ENCODE measurements around the gene MELTF. TPM values are rescaled to one million over a fixed set of nuclear protein-coding genes. Genes with fewer than 3 reads are reported as not detected.

Gene MELTF
- total and polyA plus RNA-seq, 7 experiments from 2014 or later = 0.09 to 7.6 (median 1.8) TPM; not detected in 1

DNA sequence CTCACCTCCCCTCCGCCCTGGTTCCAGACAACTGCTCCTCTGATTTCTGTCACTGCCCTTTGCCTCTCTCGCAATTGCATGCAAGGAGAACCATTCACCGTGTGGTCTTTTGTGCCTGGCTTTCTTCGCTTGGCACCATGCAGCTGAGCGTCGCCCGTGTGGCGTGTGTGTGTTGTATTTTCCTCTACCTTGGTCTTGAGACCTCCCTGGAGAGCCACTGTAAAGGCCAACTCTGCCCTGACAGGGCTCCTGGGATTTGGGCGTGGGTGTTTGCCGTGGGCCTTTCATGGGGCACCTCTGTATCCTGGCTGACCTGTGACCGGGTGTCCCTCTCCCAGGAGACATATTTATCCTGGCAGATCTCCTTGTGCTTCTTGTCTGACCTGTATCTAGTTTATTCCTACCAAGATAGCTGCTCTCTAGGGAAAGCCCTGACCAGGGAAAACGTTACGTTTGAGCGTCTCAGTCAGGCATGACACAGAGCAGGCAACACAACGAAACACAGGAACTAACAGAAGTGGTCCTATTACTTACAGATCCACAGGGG is 59.0 kb downstream of the MELTF start:
- H3K27ac ChIP-seq (ENCODE audit: low read depth, low read length) = no peak overlapping the region
- Mint-ChIP-seq H3K9me3 (no peaks in the 10 kb centered on the region), H3K27me3 (peaks cover 0 to 12% (median 4%) of the 10 kb centered on the region in 5 donors), H3K4me1 (peaks cover 0 to 14% (median 6%) of the 10 kb centered on the region in 7 donors), H3K36me3 (peaks cover 0 to 11% (median 0%) of the 10 kb centered on the region in 5 donors), H3K27ac (peak overlapping the region in 3 of 9 donors; percentile 32 to 53 (median 44)), H3K4me3 (peak overlapping the region; percentile 63 to 88 (median 82))
- POLR2A ChIA-PET = interaction anchor here (1.7 kb wide), 1 partner anchor 28 kb away, joined by 9 read pairs; the partner anchor contains the start of gene NCBP2
- H3K27me3 ChIP-seq (ENCODE audit: control insufficient read depth in 2 of 2, insufficient read depth in 2 of 2, low read length in 2 of 2) = no peaks in the 10 kb centered on the region
- H3K4me3 ChIP-seq (ENCODE audit: low read length) = no peak overlapping the region
- no peaks in the 10 kb centered on the region for H3K4me1 ChIP-seq (ENCODE audit: control insufficient read depth in 2 of 2, insufficient read depth in 2 of 2, low read length in 2 of 2)
- no peaks in the 10 kb centered on the region for H3K9me3 ChIP-seq (ENCODE audit: control insufficient read depth in 2 of 3, low read length in 3 of 3)
- CTCF ChIA-PET = interaction anchor here (0.8 to 1.5 kb wide), 5 partner anchors 29 to 135 kb away, joined by 3 to 16 read pairs (median 4); no protein-coding TSS in a partner anchor
- ATAC-seq (no peak), DNase-seq (no peak)
- intact Hi-C loops (cut with micrococcal nuclease) = loop anchor here (1.0 to 5.0 kb wide), 3 partner anchors 32 to 433 kb away; no protein-coding TSS in a partner anchor
- no peaks in the 10 kb centered on the region for H3K36me3 ChIP-seq (ENCODE audit: control insufficient read depth in 2 of 3, insufficient read depth in 3 of 3, low read length in 3 of 3)

DNA sequence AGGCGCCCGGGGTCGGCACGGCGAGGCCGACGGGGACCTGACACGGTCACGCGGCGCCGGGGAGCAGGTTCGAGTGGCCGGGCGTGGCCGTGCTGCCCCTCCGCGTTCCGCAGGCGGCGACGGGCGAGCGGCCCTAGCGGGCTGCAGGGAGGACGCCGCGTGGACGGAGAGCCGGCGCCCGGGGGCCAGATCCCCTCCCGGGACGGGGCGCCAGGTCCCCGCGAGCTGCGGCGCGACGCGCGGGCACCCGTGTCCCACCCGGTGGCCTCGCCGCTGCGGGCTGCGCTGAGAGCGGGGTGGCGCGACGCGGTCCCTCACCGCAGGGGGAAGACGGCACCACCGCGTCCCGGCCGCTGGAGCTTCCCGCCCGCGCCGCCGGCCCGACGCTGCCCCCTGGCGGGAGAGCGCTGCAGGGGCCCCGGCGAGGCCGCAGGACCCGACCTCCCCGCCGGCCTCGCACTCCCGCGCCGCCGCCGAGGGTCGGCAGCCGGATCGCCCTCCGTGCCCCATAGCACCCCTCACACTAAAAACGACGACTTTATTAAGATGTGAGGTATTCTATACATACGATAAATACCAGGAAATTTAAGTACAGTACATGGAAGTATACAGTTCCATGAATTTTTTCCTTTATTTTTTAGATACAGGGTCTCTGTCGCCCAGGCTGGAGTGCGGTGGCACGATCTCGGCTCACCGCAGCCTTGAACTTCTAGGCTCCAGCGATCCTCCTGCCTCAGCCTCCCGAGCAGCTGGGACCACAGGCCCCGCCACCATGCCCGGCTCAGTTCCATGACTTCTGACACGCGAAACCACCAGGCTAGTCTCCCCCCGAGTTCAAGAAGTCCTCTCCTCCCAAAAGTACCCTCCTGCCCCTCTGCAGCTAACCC is 59.7 kb downstream of the MELTF start:
- H3K27ac ChIP-seq (ENCODE audit: low read depth, low read length) = no peak overlapping the region
- CTCF ChIA-PET = interaction anchor here (0.6 to 1.5 kb wide), 7 partner anchors 29 to 432 kb away, joined by 3 to 16 read pairs (median 4); no protein-coding TSS in a partner anchor
- DNase-seq = peak; percentile 43 to 89 (median 66)
- ATAC-seq = peak; percentile 88
- H3K9me3 ChIP-seq (ENCODE audit: control insufficient read depth in 2 of 3, low read length in 3 of 3) = no peaks in the 10 kb centered on the region
- H3K36me3 ChIP-seq (ENCODE audit: control insufficient read depth in 2 of 3, insufficient read depth in 3 of 3, low read length in 3 of 3) = no peaks in the 10 kb centered on the region
- peak overlapping the region; percentile 63 to 88 (median 82) for H3K4me3 Mint-ChIP-seq
- H3K27me3 ChIP-seq (ENCODE audit: control insufficient read depth in 2 of 2, insufficient read depth in 2 of 2, low read length in 2 of 2) = no peaks in the 10 kb centered on the region
- H3K27ac Mint-ChIP-seq = peak overlapping the region in 3 of 9 donors; percentile 32 to 53 (median 44)
- H3K4me1 ChIP-seq (ENCODE audit: control insufficient read depth in 2 of 2, insufficient read depth in 2 of 2, low read length in 2 of 2) = no peaks in the 10 kb centered on the region
- intact Hi-C loops (cut with micrococcal nuclease) = loop anchor here (1.0 to 5.0 kb wide), 8 partner anchors 28 to 717 kb away; partner anchors contain the start of genes NCBP2 (in 2 of the 2) and PAK2 (in 1 of the 2)
- H3K9me3 Mint-ChIP-seq = no peaks in the 10 kb centered on the region
- POLR2A ChIA-PET = interaction anchor here (1.7 kb wide), 1 partner anchor 27 kb away, joined by 9 read pairs; the partner anchor contains the start of gene NCBP2
- H3K4me3 ChIP-seq (ENCODE audit: low read length) = peak overlapping the region; percentile 48
- H3K4me1 Mint-ChIP-seq = peaks cover 0 to 14% (median 6%) of the 10 kb centered on the region in 7 donors
- H3K27me3 Mint-ChIP-seq = peaks cover 0 to 12% (median 4%) of the 10 kb centered on the region in 5 donors
- H3K36me3 Mint-ChIP-seq = peaks cover 0 to 14% (median 0%) of the 10 kb centered on the region in 5 donors

DNA sequence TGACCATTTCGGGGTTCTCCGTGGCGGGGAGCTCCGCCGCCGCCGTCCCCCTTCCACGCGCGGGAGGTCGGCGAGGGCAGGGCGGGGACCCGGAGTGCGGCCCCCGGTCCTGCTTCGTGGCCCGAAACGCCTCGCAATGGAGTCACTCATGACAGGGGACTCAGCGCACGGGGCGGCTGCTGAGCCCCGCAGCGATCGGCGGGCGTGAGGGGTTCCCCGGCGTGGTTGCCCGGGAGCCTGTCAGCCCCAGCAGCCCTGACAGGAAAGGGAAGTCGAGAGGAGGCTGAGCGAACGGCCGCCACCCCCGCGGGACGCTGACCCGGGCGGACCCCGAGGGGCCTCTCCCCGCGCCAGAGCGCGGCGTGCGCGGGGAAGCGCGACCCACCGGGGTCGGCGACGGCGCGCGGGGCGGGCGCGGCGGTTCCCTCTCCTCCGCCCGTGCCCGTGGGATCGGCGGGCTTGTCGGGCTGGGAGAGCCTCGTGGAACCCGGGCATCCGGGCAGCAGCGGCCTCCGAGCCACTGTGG is 60.4 kb downstream of the MELTF start:
- H3K36me3 Mint-ChIP-seq = peaks cover 0 to 14% (median 0%) of the 10 kb centered on the region in 5 donors
- peak; percentile 45 for ATAC-seq
- H3K9me3 ChIP-seq (ENCODE audit: control insufficient read depth in 2 of 3, low read length in 3 of 3) = no peaks in the 10 kb centered on the region
- no peaks in the 10 kb centered on the region for H3K36me3 ChIP-seq (ENCODE audit: control insufficient read depth in 2 of 3, insufficient read depth in 3 of 3, low read length in 3 of 3)
- H3K27me3 Mint-ChIP-seq = peaks cover 0 to 12% (median 4%) of the 10 kb centered on the region in 5 donors
- H3K27me3 ChIP-seq (ENCODE audit: control insufficient read depth in 2 of 2, insufficient read depth in 2 of 2, low read length in 2 of 2) = no peaks in the 10 kb centered on the region
- peak overlapping the region; percentile 51 for H3K27ac ChIP-seq (ENCODE audit: low read depth, low read length)
- H3K4me1 Mint-ChIP-seq = peaks cover 0 to 14% (median 6%) of the 10 kb centered on the region in 7 donors
- ChIA-PET CTCF (interaction anchor here (0.9 to 1.4 kb wide), 4 partner anchors 76 to 431 kb away, joined by 3 to 16 read pairs (median 4); no protein-coding TSS in a partner anchor), POLR2A (interaction anchor here (1.7 kb wide), 1 partner anchor 27 kb away, joined by 9 read pairs; the partner anchor contains the start of gene NCBP2)
- peak overlapping the region; percentile 48 for H3K4me3 ChIP-seq (ENCODE audit: low read length)
- DNase-seq = peak in 7 of 9 donors; percentile 26 to 70 (median 32)
- intact Hi-C loops (cut with micrococcal nuclease) = loop anchor here (1.0 kb wide), 6 partner anchors 27 to 716 kb away; partner anchors contain the start of genes NCBP2 (in 2 of the 2) and PAK2 (in 1 of the 2)
- H3K27ac Mint-ChIP-seq = peak overlapping the region in 1 of 9 donors; percentile 84
- H3K4me3 Mint-ChIP-seq = peak overlapping the region; percentile 57 to 92 (median 84)
- H3K9me3 Mint-ChIP-seq = no peaks in the 10 kb centered on the region
- H3K4me1 ChIP-seq (ENCODE audit: control insufficient read depth in 2 of 2, insufficient read depth in 2 of 2, low read length in 2 of 2) = no peaks in the 10 kb centered on the region

DNA sequence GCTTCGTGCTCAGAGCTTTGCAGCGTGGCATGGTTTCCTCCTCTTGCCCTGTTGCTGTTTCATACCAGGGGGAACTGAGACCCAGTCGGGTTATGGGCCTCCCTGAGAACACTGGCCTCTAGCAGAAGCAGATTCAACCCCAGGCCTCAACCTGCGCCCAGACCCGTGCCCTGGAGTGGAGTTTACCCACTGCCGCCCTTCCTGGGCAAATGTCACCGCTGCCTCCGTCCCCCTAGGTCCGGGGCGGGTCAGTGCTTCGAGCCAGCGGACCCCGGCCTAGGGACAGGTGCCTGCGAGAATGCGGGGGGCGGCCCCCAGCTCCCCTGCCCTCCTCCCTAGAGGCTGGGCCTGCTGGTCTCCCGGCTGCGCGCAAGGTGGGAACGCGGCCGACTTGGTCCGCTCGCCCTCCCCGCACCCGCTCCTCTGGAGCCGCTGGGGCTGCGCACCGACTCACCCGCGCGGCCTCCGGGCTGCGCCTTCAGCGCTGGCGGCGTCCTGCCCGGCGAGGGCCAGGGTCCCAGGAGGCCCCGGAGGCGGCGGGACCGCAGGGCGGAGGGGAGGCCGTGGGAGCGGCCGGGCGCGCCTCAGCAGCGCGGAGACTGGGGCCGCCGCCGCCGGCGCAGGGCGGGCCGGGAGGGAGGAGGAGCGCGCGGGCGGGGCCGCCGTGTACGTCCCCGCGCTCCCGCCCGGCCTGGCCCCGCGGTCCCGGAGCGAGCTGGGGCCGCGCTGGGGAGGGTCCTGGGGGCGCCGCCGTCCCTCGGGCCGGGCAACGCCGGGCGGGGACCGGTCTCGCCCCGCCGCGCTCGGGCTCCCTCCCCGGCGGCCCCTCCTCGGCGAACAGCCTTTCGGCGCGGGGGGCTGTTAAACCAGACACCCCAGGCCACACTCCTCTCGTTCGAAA is 61.1 kb downstream of the MELTF start, which contains the start of gene PIGZ:
Gene PIGZ (minus strand): TSS at position 601 of the 901 bp plus-strand sequence. CDS start 16,802 bp downstream, outside the sequence.
- H3K9me3 Mint-ChIP-seq = no peaks in the 10 kb centered on the region

DNA sequence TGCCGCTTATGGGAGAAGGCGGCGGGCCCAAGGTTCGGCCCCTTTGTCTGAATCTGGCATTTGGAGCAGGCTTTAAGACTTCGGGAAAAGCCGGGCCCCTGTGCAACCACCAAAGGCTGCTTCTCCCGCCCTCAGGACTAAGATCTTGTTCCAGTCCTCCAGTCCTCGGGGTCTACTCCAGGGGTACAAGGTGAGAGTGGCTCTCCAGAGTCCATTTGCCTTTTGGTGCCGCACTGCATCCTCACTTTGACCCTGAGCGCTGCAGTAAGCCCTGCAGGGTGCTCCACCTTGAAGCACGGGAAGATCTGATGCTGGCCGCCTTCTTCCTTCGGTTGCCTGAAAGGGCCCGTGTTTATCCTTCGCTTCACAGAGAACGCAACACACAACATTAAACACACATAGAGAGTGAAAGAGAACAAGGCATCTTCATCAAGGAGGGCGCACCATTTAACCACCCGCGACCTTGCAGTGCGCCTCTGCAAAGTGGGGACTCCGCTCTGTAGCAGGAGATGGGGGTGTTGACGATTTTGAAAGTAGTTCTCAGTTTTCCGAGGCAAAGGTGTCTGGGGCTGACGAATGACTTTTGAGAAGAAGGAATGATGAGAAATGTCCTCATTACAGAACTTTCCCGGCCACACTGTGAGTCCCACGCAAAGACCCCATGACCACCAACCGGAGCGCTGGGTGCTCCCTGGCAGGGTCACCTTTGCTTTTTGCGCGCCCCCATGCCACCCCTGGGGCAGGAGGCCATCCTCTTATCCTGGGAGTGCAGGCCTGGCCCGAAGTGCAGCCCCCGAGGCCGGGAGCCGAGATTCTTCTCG is 62.0 kb downstream of the MELTF start:
- DNase-seq (no peak), ATAC-seq (no peak)
- ChIA-PET CTCF (no interaction called here), POLR2A (no interaction called here)
- peaks cover 0 to 14% (median 6%) of the 10 kb centered on the region in 7 donors for H3K4me1 Mint-ChIP-seq
- H3K4me1 ChIP-seq (ENCODE audit: control insufficient read depth in 2 of 2, insufficient read depth in 2 of 2, low read length in 2 of 2) = no peaks in the 10 kb centered on the region
- no peaks in the 10 kb centered on the region for H3K9me3 Mint-ChIP-seq
- no peak overlapping the region for H3K27ac ChIP-seq (ENCODE audit: low read depth, low read length)
- H3K27me3 ChIP-seq (ENCODE audit: control insufficient read depth in 2 of 2, insufficient read depth in 2 of 2, low read length in 2 of 2) = no peaks in the 10 kb centered on the region
- H3K36me3 ChIP-seq (ENCODE audit: control insufficient read depth in 2 of 3, insufficient read depth in 3 of 3, low read length in 3 of 3) = no peaks in the 10 kb centered on the region
- no peaks in the 10 kb centered on the region for H3K9me3 ChIP-seq (ENCODE audit: control insufficient read depth in 2 of 3, low read length in 3 of 3)
- peak overlapping the region; percentile 20 to 83 (median 76) for H3K4me3 Mint-ChIP-seq
- intact Hi-C loops (cut with micrococcal nuclease) = loop anchor here in 1 of 2 donors (1.0 kb wide), 1 partner anchor 358 kb away; no protein-coding TSS in a partner anchor
- H3K27ac Mint-ChIP-seq = peak overlapping the region in 2 of 9 donors; percentile 58 to 77
- H3K4me3 ChIP-seq (ENCODE audit: low read length) = peak overlapping the region; percentile 17
- peaks cover 0 to 14% (median 0%) of the 10 kb centered on the region in 5 donors for H3K36me3 Mint-ChIP-seq
- peaks cover 0 to 12% (median 4%) of the 10 kb centered on the region in 5 donors for H3K27me3 Mint-ChIP-seq

More for the DNA sequence above, 61.1 kb downstream of the MELTF start, which contains the start of gene PIGZ:
- H3K27me3 ChIP-seq (ENCODE audit: control insufficient read depth in 2 of 2, insufficient read depth in 2 of 2, low read length in 2 of 2) = no peaks in the 10 kb centered on the region
- ChIA-PET POLR2A (no interaction called here), CTCF (no interaction called here)
- peak within 1 kb of the TSS; percentile 64 to 92 (median 84) for H3K4me3 Mint-ChIP-seq
- H3K9me3 ChIP-seq (ENCODE audit: control insufficient read depth in 2 of 3, low read length in 3 of 3) = no peaks in the 10 kb centered on the region
- no peaks in the 10 kb centered on the region for H3K36me3 ChIP-seq (ENCODE audit: control insufficient read depth in 2 of 3, insufficient read depth in 3 of 3, low read length in 3 of 3)
- H3K27me3 Mint-ChIP-seq = peaks cover 0 to 12% (median 4%) of the 10 kb centered on the region in 5 donors
- H3K27ac ChIP-seq (ENCODE audit: low read depth, low read length) = peak within 1 kb of the TSS; percentile 51
- peaks cover 0 to 14% (median 6%) of the 10 kb centered on the region in 7 donors for H3K4me1 Mint-ChIP-seq
- H3K4me1 ChIP-seq (ENCODE audit: control insufficient read depth in 2 of 2, insufficient read depth in 2 of 2, low read length in 2 of 2) = no peaks in the 10 kb centered on the region
- ATAC-seq = peak; percentile 75
- peak in 7 of 9 donors; percentile 17 to 72 (median 33) for DNase-seq
- intact Hi-C loops (cut with micrococcal nuclease) = loop anchor here (1.0 kb wide), 6 partner anchors 26 to 715 kb away; partner anchors contain the start of genes NCBP2 (in 2 of the 2) and PAK2 (in 1 of the 2)
- H3K4me3 ChIP-seq (ENCODE audit: low read length) = peak within 1 kb of the TSS; percentile 48
- peak within 1 kb of the TSS in 2 of 9 donors; percentile 77 to 84 for H3K27ac Mint-ChIP-seq
- peaks cover 0 to 14% (median 0%) of the 10 kb centered on the region in 5 donors for H3K36me3 Mint-ChIP-seq
